Measurements from ENCODE around the gene ATG7. TPM values are rescaled to one million over a fixed set of nuclear protein-coding genes. Genes with fewer than 3 reads are reported as not detected.
A peak's percentile ranks its signal among the peaks of the same experiment; 100 is the strongest.

Gene ATG7
- total and polyA plus RNA-seq, 2 donors from 2014 or later: 15.3 to 54.9 TPM

GRCh38 chr3:11272906-11273574, 843 bp downstream of the ATG7 start:
- no peak for TF ChIP-seq CTCF (IDR thresholded peaks at IDR 0.05; ENCODE audit: borderline replicate concordance, extremely low read depth, insufficient read depth)
- intact Hi-C loops (cut with DNase I): no loop called here
- Histone ChIP-seq H3K27ac (ENCODE audit: low read depth in 2 of 2, low read length in 2 of 2) (no peak overlapping the region), H3K4me3 (ENCODE audit: low read length in 3 of 3) (peak overlapping the region; percentile 88 to 100 (median 96)), H3K4me1 (ENCODE audit: control insufficient read depth in 2 of 3, insufficient read depth in 2 of 3, low read depth in 1 of 3, low read length in 3 of 3) (peaks cover 5 to 12% (median 8%) of the 10 kb centered on the region in 3 donors), H3K36me3 (ENCODE audit: control insufficient read depth in 2 of 3, insufficient read depth in 3 of 3, low read length in 3 of 3) (peaks cover 0 to 4% (median 0%) of the 10 kb centered on the region in 3 donors), H3K27me3 (ENCODE audit: control insufficient read depth, insufficient read depth, low read length) (no peaks in the 10 kb centered on the region), H3K9me3 (ENCODE audit: control insufficient read depth in 2 of 3, insufficient read depth in 1 of 3, low read length in 3 of 3) (no peaks in the 10 kb centered on the region), H3K9ac (ENCODE audit: low read length in 3 of 3) (peak overlapping the region; percentile 91 to 99 (median 92))
- DNase-seq (peak in 1 of 5 donors; percentile 9), FAIRE-seq (no peak)

GRCh38 chr3:11273891-11274291, 1.7 kb downstream of the ATG7 start:
- DNase-seq (peak in 1 of 5 donors; percentile 12), FAIRE-seq (no peak)
- peaks cover 0 to 4% (median 0%) of the 10 kb centered on the region in 3 donors for H3K36me3 ChIP-seq (ENCODE audit: control insufficient read depth in 2 of 3, insufficient read depth in 3 of 3, low read length in 3 of 3)
- no peak overlapping the region for H3K9ac ChIP-seq (ENCODE audit: low read length in 3 of 3)
- H3K27ac ChIP-seq (ENCODE audit: low read depth in 2 of 2, low read length in 2 of 2): no peak overlapping the region
- H3K27me3 ChIP-seq (ENCODE audit: control insufficient read depth, insufficient read depth, low read length): no peaks in the 10 kb centered on the region
- TF ChIP-seq CTCF (IDR thresholded peaks at IDR 0.05; ENCODE audit: borderline replicate concordance, extremely low read depth, insufficient read depth): no peak
- H3K9me3 ChIP-seq (ENCODE audit: control insufficient read depth in 2 of 3, insufficient read depth in 1 of 3, low read length in 3 of 3): no peaks in the 10 kb centered on the region
- H3K4me1 ChIP-seq (ENCODE audit: control insufficient read depth in 2 of 3, insufficient read depth in 2 of 3, low read depth in 1 of 3, low read length in 3 of 3): peaks cover 5 to 12% (median 8%) of the 10 kb centered on the region in 3 donors
- intact Hi-C loops (cut with DNase I): no loop called here
- H3K4me3 ChIP-seq (ENCODE audit: low read length in 3 of 3): no peak overlapping the region

- peaks cover 5 to 12% (median 8%) of the 10 kb centered on the region in 3 donors for H3K4me1 ChIP-seq (ENCODE audit: control insufficient read depth in 2 of 3, insufficient read depth in 2 of 3, low read depth in 1 of 3, low read length in 3 of 3)
- intact Hi-C loops (cut with DNase I): no loop called here
- no peak for FAIRE-seq
- H3K9me3 ChIP-seq (ENCODE audit: control insufficient read depth in 2 of 3, insufficient read depth in 1 of 3, low read length in 3 of 3): no peaks in the 10 kb centered on the region
- DNase-seq: no peak
- TF ChIP-seq CTCF (IDR thresholded peaks at IDR 0.05; ENCODE audit: borderline replicate concordance, extremely low read depth, insufficient read depth): no peak
- H3K27ac ChIP-seq (ENCODE audit: low read depth in 2 of 2, low read length in 2 of 2): no peak overlapping the region
- no peak overlapping the region for H3K9ac ChIP-seq (ENCODE audit: low read length in 3 of 3)
- H3K27me3 ChIP-seq (ENCODE audit: control insufficient read depth, insufficient read depth, low read length): no peaks in the 10 kb centered on the region
- H3K4me3 ChIP-seq (ENCODE audit: low read length in 3 of 3): no peak overlapping the region
- peaks cover 0 to 4% (median 0%) of the 10 kb centered on the region in 3 donors for H3K36me3 ChIP-seq (ENCODE audit: control insufficient read depth in 2 of 3, insufficient read depth in 3 of 3, low read length in 3 of 3)
Observed at GRCh38 chr3:11274566-11275142, 2.5 kb downstream of the ATG7 start.

Data from kidney (tissue), 14 donors.